Activated CD4-positive, CD25-positive, alpha-beta regulatory T cell (primary cell): ENCODE data around the gene ZC3H14.

ENCODE experiments used
- DNase-seq, 4 experiments: peaks; one replicate each; lab custom pipeline; 2025; lab: John Stamatoyannopoulos, UW

The ZC3H14 gene

GRCh38 chr14:88611878-88612277 is 49.0 kb downstream of the ZC3H14 start:
- no peak for DNase-seq

- DNase-seq = no peak
Observed at GRCh38 chr14:88612981-88613380, 50.1 kb downstream of the ZC3H14 start.

- DNase-seq = no peak
Observed at GRCh38 chr14:88613552-88614010, 50.7 kb downstream of the ZC3H14 start.

DNA sequence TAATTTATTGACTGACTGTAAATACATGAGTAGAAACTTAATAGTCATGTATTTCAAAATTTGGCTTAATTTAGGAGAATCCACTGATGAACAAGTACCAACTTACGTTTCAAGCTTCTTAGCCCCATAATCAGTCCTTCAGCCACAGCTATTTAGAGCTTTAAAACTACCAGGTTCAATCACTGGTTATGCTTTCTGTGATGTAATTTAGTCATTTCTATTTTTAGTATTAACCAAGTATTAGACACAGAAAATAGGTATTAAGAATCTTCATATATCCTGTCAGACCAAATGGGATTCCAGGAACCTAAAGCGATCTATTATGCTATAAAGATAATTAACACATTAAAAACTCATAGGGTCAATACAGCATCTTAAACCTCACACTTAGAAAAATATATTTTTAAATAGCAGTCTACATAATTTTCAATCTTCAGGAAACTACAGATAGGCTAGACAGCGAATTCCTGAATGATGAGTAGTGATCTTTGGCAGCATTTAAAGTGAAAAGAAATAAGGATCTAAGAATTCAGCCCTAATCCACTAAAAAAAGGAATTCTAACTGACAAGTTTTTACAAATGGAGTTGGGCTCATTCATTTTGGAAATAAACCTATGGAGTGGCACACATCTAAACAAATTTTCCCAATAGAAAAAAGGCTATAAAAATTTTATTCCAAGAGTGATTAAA is 51.5 kb downstream of the ZC3H14 start:
- DNase-seq = no peak

- no peak for DNase-seq
Observed at GRCh38 chr14:88616697-88617096, 53.9 kb downstream of the ZC3H14 start.

GRCh38 chr14:88617479-88617878 is 54.6 kb downstream of the ZC3H14 start:
- no peak for DNase-seq

DNA sequence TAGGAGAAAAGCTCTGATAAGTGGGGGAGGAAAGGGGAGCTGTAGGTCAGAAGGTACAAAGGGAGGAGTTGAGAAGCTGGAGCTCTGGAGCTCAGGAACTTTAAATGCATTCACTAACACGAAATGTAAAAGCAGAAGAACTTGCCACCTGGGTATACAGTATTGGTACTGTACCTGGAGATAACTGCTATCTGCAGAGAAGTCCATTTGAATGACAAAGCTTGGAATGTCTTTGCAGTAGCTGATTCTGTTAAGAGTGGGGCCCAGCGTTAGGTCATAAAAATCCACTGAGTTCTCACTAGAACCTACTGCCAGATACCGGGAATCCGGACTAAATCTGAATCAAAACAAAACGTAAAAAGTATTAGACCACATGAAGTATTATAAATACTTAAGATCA is 55.6 kb downstream of the ZC3H14 start:
- DNase-seq = no peak

DNA sequence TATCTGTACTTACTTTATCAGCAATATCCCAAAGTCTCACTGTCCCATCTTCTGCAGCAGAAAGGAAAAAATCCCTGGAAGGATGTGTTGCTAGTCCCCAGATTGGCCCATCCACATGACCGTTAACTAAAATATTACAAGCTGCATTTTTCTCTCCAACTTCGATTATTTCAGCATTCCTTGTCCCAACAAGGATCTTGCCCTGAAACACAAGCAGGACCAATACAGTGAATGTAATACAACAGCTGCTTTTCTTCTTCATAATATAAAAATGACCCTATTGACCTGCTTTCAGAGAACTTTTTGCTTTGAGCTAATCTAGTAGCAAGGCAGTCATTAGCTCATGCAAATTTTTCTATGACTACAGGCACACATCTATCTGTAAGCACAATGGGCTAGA is 58.3 kb downstream of the ZC3H14 start:
- DNase-seq = no peak

- no peak for DNase-seq
Observed at GRCh38 chr14:88625671-88626070, 62.8 kb downstream of the ZC3H14 start.

DNA sequence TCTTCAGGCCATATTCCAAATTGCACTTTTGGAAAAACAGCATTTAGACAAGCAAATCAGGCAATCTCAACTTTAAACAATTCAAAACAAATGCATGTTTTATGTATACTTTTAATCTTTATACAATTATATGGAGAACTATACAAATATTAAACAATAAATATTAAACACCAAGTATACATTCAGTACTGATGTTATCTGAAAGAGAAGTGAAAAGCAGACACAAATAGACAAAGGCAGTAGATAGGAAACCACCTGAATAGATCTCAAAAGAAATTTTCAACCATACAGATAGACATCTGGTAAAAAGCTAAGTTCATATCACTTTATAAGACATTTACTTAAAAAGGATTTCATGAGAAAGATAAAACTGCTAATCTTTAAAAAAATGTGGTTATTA is 65.2 kb downstream of the ZC3H14 start:
- no peak for DNase-seq

- DNase-seq = no peak
Observed at GRCh38 chr14:88628462-88628861, 65.6 kb downstream of the ZC3H14 start.

DNA sequence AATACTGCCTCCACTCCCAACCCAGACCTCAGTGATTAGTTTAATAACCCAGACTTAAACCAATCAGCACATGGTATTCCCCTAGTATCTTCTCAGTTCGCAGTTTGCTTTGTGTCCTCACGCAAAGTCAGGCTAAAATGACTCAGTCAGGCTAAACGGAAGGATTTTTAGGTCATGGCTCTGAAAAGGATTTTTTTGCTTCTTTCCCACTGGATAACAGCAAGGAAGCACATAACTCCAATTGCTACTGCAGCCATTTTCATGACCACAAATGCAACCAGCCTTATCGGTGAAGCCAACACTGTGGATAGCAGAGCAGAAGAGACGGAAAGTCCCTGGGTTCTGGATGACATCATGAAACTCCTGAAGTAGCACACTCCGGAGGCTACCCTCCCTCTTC is 67.7 kb downstream of the ZC3H14 start:
- DNase-seq = no peak

DNA sequence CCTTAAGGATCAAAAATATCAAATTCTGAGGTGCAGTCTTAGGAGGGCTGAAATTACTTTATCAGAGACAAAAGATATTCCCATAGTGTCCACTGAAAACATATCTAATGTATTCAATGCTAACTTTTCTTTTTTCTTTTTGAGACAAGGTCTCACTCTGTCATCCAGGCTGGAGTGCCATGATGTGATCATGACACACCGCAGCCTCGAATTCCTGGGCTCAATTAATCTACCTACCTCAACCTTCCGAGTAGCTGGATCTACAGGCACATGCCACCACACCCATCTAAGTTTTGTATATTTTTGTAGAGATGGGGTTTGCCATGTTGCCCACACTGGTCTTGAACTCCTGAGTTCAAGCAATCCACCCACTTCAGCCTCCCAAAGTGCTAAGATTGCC is 68.3 kb downstream of the ZC3H14 start:
- DNase-seq = no peak

DNA sequence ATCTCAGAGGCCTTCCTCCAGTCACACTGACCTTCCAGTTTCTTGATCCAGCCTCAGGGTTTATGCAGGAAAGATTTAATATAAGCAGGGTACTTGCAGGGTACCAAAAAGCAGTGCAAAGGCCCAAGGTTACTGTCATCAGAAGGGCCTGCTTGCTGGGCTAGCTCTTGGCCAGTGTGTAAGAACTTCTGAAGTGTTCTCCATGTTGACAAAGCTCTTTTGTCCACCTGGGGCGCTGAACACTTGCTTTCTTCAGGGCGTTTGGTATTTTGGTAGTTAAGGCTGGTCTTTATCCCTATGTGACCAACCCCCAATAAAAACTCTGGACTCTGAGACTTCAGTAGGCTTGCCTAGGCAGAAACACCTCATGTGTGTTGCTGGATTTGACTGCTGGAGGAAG is 69.7 kb downstream of the ZC3H14 start:
- no peak for DNase-seq

GRCh38 chr14:88639221-88639620 is 76.4 kb downstream of the ZC3H14 start:
- no peak for DNase-seq

DNA sequence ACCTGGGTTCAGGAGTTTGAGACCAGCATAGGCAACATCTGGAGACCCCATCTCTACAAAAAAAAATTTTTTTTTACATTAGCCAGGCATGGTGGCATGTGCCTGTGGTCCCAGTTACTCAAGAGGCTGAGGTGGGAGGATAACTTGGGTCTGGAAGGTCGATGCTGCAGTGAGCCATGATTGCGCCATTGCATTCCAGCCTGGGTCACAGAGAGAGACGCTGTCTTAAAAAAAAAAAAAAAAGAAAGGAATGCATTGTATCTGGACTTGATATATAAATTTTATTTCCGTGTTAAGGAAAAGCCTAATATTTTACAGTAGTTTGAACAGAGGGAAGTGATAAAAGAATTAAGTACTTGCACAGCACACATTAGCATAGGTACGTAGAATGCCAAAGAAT is 97.2 kb downstream of the ZC3H14 start:
- no peak for DNase-seq

- peak in 1 of 4 experiments; percentile 21 for DNase-seq
Observed at GRCh38 chr14:88667555-88668273, 104.9 kb downstream of the ZC3H14 start.

DNA sequence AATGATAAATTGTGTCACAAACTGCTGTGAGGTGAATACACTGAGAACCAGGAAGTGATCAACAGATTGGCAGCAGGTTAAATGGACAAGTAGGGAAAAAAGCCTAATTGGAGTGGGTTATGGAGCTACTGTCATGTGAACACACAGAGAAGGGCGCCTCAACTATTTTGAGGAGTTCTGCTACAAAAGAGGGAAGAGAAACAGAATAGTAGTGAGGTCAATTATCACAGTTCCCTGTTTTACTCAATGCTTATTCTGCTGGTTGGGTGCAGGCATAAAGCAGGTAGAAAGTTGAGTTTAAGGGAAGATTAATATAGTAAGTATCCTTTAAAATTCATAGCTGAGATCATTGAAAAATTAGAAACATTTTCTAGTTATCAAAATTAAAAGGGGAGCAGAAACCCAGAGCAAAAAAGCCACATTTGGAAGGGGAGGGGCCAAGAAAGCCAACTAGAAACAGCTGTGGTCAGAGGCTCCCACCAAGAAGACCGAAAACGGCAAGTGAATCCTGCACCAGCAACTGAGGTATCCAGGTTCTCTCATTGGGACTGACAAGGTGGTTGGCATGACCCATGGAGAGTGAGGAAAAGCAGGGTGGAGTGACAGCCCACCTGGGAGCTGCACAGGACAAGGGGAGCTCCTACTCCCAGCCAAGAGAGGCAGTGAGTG is 105.7 kb downstream of the ZC3H14 start:
- DNase-seq = no peak

DNA sequence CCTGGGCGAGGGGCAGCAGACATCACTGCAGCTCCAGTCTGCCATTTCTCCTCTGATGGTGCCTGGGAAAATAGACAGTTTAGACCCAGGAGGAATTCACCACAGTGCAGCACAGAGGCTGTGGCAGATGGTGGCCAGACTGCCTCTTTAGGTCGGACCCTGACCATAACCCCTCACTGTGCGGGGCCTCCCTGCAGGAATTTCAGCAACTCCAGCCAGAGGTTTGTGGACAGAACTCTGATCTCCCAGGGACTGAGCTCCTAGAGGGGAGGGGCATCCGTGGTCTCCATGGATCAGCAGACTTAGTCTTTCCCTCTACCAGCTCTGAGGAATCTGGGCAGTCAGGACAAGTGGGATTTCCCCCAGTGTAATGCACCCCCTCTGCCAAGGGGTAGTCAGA is 106.5 kb downstream of the ZC3H14 start:
- no peak for DNase-seq
